NCI-H82 treated with DMSO at 0.1 percent for 48 hours (cell line): Measurements from ENCODE around the gene MTFR2.

Experiments used
- DNase-seq: peaks from one replicate; lab custom pipeline; 2025; ENCODE audit not compliant: unreplicated experiment; lab: John Stamatoyannopoulos, UW

MTFR2 gene

DNA sequence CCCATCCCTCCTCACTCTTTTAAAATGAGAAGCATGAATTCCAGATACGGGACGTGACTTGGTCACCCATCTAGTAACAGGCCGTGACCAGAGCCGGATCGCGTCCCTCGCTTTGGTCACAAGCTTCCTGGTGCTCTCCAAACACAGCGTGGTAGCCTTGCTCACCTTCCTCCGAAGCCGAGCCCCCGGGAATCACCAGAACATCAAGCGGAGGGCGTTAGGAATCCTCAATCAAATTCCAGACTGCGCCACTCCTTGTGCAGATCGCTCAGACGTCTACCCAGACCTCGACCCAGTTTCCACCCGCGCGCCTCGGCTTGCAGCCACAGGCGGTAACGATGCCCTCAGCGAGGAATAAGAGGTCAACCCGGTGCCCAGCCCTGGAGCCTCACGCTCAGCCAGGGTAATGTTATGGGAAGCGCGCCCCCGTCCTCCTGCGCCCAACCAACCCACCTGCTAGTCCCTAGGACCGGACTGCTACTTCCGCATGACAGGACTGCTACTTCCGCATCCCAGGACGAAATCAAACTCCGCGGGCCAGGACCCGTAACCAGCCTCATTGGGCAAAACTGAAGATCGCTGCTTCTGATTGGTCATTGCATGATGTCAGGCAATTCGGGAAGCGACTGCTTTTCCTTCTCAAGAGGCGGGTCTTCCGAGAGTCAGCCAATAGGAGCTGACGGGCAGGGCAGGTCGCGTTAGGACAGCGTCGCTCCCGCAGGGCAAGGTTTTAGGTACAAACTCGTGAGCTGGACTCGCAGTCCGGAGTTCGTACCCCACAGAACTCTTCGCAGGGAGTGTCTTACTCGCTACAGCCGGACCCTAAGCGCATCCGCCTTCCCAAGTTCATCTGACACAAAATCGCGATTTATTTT, at the start of gene MTFR2:
MTFR2 (minus strand) TSS at position 501 of the 875 bp plus-strand sequence. CDS start 1,212 bp downstream, outside the sequence.
- peak; percentile 95 for DNase-seq

DNA sequence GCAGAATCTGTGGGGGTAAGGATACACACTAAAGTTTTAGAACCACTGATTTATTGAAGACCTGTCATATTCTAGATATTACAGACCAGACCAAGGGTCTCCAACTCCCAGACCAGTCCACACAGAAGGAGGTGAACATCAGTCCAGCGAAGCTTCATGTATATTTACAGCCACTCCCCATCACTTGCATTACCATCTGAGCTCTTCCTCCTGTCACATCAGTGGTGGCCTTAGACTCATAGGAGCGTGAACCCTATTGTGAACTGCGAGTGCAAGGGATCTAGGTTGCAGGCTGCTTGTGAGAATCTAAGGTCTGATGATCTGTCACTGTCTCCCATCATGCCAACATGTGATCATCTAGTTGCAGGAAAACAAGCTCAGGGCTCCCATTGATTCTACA, 44.5 kb upstream of the MTFR2 start:
- no peak for DNase-seq

DNA sequence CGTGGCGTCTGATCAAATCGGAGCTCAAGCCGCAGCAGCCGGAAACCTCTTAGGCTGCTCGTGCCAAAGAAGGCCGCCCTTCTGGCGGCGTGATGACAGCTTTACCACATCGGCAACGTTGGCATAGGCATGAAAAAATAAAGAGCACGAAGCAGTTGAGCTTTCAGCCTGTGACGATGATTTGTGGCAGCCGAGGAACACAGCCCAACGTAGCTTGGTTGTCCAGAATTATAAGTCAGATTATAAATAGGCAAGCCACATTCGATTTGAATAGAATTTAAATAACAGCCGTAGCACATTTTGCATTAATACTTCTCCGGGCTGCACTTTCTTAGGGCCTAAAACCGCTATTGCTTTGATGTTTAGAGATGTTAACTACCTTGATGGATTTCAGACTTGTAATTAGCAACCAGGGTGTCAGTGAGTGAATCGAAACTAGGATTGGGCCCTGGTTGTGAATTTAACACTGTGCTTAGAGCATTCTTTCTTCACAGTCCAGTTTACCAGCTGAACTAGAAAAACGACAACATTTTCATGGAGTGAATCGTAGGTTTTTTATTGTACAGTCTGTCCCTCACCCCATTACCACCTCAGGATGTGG, 40.4 kb upstream of the MTFR2 start:
- peak; percentile 58 for DNase-seq

DNA sequence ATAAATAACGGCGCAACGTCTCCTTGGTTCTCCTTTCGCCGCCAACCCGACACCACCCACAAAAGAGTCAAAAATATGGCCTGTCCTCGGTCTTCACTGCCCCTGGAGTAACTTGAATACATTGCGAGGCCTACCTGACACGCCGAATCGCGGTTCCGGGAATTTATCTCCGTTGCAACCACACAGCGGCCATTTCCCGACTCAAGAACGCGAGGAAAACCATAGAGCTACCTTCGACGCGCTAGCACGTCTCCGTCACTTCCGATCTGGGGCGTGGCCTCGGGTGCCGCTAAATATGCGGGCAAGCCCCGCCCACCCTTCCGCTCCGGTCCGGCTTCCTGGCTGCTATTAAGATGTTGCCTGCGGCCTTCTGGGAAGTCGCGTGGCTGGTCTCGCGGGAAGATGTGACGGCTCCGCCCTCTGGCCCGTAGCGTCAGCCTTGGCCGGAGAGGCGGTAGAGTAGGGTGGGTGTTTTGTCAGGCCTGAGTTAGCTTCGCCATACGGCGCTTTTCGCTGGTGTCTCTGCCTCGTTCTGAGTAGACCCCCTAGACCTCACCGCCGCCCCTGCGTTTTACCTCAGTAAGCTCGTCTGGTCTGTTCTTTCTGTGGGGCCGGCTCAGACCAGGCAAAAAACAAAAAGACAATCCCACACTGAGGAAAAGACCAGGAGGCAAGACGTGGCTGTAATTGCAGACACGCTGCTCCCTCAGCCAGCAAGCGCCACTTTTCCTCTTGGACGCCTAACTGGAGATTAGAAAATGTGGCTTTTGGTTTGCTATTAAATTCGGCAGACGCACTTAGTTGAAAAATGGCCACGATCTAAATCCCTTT, 39.7 kb upstream of the MTFR2 start, which contains the start of gene BCLAF1:
BCLAF1 (minus strand) TSS at position 268 of the 831 bp plus-strand sequence. CDS start 9,980 bp downstream, outside the sequence.
- DNase-seq, result peak; percentile 98

DNA sequence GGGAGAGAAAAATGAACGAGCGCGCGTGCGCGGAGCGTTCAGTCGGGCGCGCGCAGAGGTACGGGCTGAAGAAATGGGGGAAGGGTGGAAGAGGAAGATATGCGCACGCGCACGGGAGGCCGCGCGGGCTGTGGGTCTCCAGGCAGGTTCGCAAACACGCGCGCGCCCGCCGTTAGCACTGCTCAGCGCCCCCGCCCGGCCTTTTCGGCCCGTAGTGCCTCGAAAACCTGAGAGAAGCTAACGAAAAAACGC, 39.1 kb upstream of the MTFR2 start:
- peak; percentile 74 for DNase-seq

DNA sequence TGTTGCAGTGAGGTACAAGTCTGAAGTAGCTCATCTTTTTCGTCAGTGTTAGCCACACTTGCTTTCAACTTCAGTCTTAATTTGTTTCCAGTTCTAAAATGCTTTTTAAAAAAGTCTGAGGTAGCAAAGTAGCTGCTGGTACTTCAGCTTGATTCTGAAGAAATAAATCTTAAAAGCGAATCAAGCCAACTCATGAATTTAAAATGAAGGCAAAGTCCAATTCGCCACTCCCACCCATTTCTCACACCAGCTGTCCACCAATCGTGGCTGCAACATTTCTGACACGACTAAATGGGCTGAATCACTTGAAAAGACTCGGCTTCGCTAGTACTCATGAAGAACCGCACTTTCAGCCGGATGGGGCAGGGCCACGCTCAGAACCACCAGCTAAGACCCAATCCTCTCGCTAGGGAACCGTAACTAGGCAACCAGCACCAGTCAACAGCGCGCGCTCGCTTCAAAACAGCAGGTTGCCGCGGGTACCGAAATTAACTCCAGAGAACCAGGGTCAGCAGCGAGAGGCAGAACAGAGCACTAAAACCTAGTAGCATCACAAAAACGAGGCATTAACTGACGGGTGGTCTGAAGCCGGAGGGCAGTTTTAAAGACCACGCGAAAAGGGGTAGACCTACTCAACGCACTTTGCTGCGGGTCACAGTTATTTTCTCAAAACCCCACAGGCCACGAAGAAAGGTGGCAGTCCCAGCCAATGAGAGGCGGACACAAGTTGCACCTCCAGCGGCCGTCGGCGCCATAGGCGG, 38.6 kb upstream of the MTFR2 start:
- DNase-seq, result no peak

DNA sequence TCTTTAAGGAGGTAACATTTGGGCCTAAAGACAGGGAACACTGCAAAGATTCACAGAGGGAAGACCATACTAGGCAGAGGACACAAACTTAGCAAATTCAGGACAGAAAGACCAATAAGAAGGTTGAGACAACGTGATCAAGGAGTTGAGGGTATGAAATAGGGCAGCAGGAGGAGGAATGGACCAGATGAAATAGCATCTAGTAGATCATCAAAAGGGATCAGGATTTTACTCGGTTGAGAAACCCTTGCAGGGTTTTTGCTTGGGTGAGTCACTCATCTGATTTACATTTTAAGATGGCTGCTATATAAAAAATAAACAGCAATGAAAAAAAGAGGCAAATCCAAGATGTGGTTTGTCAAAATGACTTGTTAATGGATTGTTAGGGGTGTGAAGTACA, 34.8 kb upstream of the MTFR2 start:
- no peak for DNase-seq

DNA sequence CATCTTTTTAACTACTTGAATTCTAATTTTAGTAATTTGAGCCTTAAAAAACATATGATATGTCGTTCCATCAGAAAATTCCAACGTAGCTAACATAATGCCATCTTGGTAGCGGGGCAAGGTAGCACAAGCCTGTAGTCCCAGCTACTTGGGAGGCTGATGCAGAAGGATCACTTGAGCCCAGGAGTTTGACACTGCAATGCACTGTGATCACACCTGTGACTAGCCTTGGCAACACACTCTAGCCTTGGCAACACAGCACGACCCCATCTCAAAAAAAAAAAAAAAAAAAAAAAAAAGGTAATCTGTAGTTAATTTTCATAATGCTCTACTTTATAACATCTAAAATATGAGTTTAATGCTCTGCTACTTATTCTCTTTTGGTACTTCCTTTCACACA, 32.8 kb upstream of the MTFR2 start:
- no peak for DNase-seq

DNA sequence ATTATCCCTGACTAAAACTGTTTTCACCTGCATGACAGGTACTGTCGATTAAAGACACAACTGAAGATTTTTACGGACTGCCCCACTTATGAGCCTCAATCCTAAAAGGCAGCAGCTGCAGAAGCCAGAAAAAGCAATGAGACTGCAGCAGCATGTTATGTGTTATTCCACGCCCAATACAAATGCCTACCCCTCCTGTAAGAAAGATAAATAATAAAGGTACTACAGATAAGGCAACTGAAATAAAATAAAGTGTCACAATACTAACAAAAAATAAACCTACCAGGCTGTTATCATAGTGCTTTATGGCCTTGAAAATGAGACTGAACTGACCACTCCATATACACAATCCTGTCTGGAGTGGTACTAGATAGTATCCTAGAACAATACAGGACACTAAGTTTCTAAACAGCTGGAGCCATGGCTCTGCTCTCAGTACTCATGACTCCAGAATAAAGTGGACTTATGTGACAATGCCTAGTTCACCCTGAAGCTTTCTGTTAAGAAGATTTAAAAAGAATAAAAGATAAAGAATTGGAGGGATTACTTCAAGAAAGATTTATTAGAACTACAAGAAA, 30.0 kb upstream of the MTFR2 start:
- DNase-seq, result no peak

DNA sequence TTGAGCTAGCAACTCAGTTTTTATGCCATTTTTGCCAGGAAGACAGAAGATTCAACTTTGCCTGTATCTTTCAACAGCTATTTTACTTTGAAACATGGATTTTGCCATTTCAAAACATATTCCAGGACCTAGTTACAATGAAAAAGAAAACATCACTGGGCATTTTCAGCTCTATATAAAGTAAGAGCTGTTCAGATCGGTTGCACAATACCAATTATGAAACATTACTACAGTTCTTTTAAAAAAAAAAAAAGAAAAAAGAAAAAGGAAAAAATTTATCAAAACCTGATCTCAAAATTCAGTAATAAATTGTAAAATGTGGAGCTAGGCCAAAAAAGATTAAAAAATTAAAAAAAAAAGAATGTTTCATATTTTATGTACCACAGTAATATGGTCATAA, 24.0 kb upstream of the MTFR2 start:
- no peak for DNase-seq

DNA sequence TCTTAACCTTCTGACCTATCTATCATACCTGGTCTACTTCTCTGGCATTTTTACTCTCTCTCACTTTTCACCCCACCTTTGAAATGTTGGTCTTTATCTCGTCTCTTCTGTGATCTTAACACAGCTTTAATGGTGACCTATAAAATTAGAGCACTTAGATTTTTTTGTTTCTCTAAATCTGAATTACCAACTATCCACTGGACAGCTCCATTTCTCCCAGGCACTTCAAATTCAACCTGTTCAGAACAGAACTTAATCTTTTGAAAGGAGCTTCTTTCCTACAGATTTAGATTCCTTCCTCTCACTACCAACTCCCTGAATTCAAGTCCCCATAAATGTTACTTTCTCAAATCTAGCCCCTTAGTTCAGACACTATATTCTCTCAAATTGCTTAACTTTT, 15.0 kb upstream of the MTFR2 start:
- DNase-seq, result no peak

DNA sequence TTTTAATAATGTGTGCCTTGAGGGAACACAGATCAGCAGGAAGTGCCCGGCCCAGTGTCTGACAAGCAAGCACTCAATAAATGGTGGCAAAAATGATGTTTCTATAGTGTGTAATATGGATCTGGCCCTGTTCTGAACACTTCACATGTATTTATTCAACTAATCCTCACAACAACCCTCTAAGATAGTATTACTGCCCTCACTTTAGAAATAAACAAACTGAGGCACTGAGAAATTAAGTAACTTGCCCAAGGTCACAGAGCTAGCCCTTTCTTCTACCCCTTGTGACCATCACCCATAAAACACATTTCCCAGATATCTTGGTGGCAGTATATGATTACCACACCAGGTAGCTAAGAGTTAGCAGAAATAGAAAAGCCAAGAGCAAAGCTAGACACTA, 12.8 kb upstream of the MTFR2 start:
- no peak for DNase-seq

DNA sequence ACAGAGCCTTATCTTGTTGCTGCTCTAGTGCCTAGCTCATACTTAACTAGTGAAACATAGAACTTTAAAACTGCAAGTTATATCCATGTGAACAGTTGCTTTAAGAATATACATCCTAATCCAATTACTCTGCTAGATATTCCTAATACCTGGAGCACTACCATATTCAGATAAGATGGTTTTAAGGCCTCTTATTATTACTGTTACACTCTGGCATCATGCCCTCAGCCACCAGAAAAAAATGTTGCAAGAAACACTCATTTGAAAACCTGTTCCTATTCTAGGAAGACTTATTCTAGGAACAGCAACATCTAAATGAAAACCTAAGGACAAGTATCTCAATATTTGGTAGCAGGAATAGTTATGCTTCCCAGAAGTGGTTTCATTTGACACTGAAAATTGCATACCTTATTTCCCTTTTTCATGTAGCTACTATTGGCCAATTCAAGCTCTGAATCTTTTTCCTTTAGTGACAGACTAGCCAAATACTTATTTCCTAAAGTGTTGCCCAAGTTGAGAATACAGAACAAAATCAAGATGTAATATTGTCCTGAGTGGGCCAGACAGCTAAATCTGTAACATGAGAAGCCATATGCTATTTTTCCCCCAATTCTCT, 4.8 kb upstream of the MTFR2 start:
- DNase-seq, result no peak

DNA sequence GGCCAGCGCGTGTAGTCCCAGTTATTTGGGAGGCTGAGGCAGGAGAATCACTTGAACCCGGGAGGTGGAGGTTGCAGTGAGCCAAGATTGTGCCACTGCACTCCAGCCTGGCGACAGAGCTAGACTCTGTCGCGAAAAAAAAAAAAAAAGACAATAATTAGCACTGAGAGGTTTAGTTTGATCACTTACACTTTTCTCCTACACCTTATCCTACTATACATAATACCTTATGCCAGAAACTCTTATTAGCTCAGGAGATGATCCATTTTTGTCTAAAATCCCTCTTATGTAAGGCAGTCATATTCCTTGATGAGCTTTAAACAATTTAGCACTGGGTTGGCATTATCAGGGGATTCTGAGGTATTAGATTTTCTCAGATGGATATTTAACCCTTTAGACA, 3.6 kb upstream of the MTFR2 start:
- peak; percentile 27 for DNase-seq

DNA sequence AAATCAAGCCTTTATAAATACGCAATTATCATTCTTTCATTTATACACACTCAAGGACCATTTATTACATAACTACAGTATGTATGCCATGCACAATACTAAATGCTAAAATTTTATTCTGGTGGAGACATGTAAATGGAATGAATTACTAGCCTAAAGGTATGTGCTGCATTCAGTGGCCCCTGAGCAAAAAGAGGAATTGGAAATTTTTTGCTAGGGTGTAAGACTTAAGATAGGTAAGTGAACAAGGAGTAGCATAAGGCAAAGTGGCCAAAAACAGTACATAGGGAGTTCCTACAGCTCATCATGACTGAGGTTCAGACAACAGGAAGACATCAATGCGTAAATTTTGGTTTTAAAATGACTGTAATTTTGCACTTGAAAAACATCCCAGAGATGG, 2.3 kb upstream of the MTFR2 start:
- DNase-seq, result no peak

DNA sequence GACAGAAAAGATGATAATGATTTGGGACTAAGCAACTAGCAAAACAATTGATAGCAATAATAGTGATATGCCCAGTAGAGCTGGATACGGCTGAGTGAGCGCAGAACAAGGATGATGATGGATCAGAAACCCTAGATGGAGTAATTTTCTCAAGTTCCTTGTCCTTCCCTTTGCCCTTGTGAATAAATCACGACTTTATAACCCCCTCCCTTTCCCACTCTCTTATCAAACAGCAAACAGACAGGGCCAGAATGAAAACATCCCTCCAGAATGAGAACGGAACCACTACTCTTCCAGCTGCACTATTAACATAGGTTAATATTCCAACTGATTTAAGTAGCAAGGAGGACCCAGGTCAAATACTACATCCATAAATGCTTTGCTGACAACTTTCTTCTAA, 1.3 kb upstream of the MTFR2 start:
- DNase-seq, result no peak

DNA sequence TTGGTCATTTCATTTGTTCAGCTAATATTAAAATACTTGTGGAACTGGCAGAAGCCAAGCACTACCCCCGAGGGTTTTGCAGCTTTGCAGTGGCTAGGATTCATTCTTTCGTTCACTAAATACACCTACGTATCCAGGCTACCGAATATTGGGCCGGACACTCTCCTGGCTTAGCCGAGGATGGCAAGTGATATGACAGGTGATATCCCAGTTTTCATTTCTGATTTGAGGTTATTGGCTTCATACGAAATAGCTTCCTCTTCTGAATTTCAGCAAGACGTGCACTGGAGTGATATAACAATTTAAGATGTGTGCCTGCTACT, 536 bp upstream of the MTFR2 start:
- no peak for DNase-seq

DNA sequence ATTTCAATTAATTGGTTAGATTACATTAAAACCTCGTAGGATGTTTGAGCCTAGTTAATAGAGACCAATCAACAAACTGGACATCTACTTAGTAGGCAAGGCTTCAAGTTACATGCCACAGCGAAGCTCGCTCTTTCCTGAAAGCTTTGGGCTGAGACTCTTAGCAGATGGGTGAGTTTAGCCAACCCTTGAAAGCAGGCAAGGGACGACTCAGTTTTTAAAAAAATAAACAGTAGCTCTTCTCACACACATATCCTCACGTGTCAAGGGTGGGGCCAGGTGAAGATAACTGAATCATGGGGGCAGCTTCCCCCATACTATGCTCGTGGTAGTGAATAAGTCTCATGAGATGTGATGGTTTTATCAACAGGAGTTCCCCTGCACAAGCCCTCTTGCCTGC, 775 bp downstream of the MTFR2 start:
- DNase-seq, result no peak

DNA sequence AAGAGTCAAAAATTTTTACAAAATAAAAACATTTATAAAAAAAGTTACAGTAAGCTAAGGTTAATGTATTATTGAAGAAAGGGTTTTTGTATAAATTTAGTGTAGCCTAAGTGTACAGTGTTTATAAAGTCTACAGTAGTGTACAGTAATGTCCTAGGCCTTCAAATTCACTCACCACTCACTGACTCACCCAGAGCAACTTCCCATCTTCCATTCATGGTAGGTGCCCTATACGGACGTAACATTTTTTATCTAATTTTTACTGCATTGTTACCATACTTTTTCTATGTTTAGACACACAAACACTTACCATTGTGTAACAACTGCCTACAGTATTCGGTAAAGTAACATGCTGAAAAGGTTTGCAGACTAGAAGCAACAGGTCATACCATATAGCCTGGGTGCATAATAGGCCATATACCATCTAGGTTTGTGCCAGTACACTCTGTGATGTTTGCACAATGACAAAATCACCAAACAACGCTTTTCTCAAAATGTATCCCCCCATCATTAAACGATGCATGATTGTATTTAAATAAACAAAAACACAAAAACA, 6.0 kb downstream of the MTFR2 start:
- DNase-seq, result no peak
